K562 (cell line): ENCODE data around the gene SLC17A2. TPM values are rescaled to one million over a fixed set of nuclear protein-coding genes. Genes with fewer than 3 reads are reported as not detected.

Experiments used
- BHLHE40 ChIP-seq: IDR thresholded peaks from 2 replicates; pipeline ENCODE4 v1.6.1; 2011; ENCODE audit warnings: low read length, improper control_type of control experiment
- E2F3 ChIP-seq: fragments of 250-450 bp; sonication (Bioruptor Pico); IDR thresholded peaks from 2 replicates; pipeline ENCODE4 v1.4.0; 2020; ENCODE audit warnings: mild to moderate bottlenecking
- HEY1 ChIP-seq: fragments of 250-450 bp; sonication (Bioruptor Pico); IDR thresholded peaks from 2 replicates; pipeline ENCODE4 v1.5.0; 2020; ENCODE audit warnings: mild to moderate bottlenecking, moderate library complexity, borderline replicate concordance
- PHB2 ChIP-seq: fragments of 450-650 bp; IDR thresholded peaks from 2 replicates; pipeline ENCODE4 v1.6.1; 2017; ENCODE audit warnings: low read depth
- RCOR1 ChIP-seq, 2 experiments: IDR thresholded peaks; 2 replicates each; pipeline ENCODE4 v1.6.1; 2012; ENCODE audit warnings: low read depth in 2 of 2, low read length in 2 of 2, borderline replicate concordance in 1 of 2, improper control_type of control experiment in 1 of 2
- TCF7 ChIP-seq: sonication (generic); IDR thresholded peaks from 2 replicates; pipeline ENCODE4 v1.6.1; 2016; ENCODE audit warnings: antibody characterized with exemption, borderline replicate concordance
- ZNF311 ChIP-seq: fragments of 250-450 bp; sonication (Bioruptor Pico); IDR thresholded peaks from 2 replicates; pipeline ENCODE4 v1.4.0; 2020; ENCODE audit warnings: mild to moderate bottlenecking, moderate library complexity
- polyA plus RNA-seq, 8 experiments: library from polyadenylated mRNA; depleted of rRNA in 4 of 8; stranded (reverse) in 5 of 8; unstranded in 3 of 8; fragments of >200 nt; fragmentation: Nextera tagmentation in 2 of 8; fragmentation: Illumina TruSeq in 1 of 8; extraction: Ambion mirVana in 2 of 8; extraction: Trizol in 1 of 8; gene quantifications; 2 replicates each; pipeline versions ENCODE4 v1.2.1 to v1.2.3, GENCODE V29; 2011 to 2014; ENCODE audit warnings: inconsistent platforms in 1 of 8, missing spikeins in 1 of 8
- total RNA-seq, 7 experiments: library from RNA; depleted of rRNA in 6 of 7; stranded (reverse); fragments of >200 nt in 6 of 7; fragmentation: Illumina TruSeq in 2 of 7; extraction: Trizol in 2 of 7; gene quantifications; 2 replicates each; pipeline versions ENCODE4 v1.2.1 to v1.2.3, GENCODE V29; 2011 to 2021; ENCODE audit warnings: low replicate concordance in 1 of 7
- TF ChIP-seq, protein P1 (sequence below): sonication (generic); formaldehyde crosslinking; IDR thresholded peaks from 2 replicates; pipeline ENCODE4 v1.8.0; 2022; ENCODE audit warnings: missing genetic modification reagents, mild to moderate bottlenecking, moderate library complexity, borderline replicate concordance
- TF ChIP-seq, protein P2 (sequence below): fragments of 250-450 bp; sonication (Bioruptor Pico); IDR thresholded peaks from 2 replicates; pipeline ENCODE4 v1.4.0; 2020; ENCODE audit warnings: mild to moderate bottlenecking, moderate library complexity, borderline replicate concordance
- TF ChIP-seq, protein P3 (sequence below): fragments of 250-450 bp; sonication (Bioruptor Pico); IDR thresholded peaks from 2 replicates; pipeline ENCODE4 v1.8.0; 2022; ENCODE audit warnings: inconsistent platforms, mild to moderate bottlenecking, moderate library complexity, borderline replicate concordance

The SLC17A2 gene
- total and polyA plus RNA-seq, 9 of the 15 experiments (the other 6 are each of a cell fraction or from before 2014, with no cell fraction given): not detected

DNA sequence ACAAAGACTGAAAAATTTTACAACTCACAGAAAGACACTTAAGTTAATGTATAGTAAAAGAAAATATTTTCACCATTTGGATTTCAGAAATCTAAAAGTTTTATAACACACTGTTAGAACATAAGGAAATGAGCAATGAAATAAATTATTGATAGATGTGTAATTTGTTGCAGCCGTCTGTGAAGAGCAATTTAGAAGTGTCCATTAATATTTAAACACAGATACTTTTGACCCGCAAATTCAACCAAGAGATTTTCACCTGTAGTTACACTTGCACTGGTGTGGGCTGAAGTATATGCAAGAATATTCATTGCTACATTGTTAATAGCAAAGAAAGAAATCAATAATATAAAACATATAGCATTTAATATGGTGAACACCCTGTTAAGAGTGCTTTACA is 41.9 kb downstream of the SLC17A2 start (continued):
- TF ChIP-seq ZNF311: no peak
- TF ChIP-seq TCF7: no peak
- TF ChIP-seq, protein P1, sequence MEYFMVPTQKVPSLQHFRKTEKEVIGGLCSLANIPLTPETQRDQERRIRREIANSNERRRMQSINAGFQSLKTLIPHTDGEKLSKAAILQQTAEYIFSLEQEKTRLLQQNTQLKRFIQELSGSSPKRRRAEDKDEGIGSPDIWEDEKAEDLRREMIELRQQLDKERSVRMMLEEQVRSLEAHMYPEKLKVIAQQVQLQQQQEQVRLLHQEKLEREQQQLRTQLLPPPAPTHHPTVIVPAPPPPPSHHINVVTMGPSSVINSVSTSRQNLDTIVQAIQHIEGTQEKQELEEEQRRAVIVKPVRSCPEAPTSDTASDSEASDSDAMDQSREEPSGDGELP (CRISPR knock-in tag): no peak
- no peak for TF ChIP-seq PHB2
- no peak for TF ChIP-seq E2F3 (CRISPR knock-in tag)
- TF ChIP-seq, protein P2, sequence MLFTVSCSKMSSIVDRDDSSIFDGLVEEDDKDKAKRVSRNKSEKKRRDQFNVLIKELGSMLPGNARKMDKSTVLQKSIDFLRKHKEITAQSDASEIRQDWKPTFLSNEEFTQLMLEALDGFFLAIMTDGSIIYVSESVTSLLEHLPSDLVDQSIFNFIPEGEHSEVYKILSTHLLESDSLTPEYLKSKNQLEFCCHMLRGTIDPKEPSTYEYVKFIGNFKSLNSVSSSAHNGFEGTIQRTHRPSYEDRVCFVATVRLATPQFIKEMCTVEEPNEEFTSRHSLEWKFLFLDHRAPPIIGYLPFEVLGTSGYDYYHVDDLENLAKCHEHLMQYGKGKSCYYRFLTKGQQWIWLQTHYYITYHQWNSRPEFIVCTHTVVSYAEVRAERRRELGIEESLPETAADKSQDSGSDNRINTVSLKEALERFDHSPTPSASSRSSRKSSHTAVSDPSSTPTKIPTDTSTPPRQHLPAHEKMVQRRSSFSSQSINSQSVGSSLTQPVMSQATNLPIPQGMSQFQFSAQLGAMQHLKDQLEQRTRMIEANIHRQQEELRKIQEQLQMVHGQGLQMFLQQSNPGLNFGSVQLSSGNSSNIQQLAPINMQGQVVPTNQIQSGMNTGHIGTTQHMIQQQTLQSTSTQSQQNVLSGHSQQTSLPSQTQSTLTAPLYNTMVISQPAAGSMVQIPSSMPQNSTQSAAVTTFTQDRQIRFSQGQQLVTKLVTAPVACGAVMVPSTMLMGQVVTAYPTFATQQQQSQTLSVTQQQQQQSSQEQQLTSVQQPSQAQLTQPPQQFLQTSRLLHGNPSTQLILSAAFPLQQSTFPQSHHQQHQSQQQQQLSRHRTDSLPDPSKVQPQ (CRISPR knock-in tag): no peak
- TF ChIP-seq, protein P3, sequence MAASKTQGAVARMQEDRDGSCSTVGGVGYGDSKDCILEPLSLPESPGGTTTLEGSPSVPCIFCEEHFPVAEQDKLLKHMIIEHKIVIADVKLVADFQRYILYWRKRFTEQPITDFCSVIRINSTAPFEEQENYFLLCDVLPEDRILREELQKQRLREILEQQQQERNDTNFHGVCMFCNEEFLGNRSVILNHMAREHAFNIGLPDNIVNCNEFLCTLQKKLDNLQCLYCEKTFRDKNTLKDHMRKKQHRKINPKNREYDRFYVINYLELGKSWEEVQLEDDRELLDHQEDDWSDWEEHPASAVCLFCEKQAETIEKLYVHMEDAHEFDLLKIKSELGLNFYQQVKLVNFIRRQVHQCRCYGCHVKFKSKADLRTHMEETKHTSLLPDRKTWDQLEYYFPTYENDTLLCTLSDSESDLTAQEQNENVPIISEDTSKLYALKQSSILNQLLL (CRISPR knock-in tag): no peak
- TF ChIP-seq RCOR1 (IDR thresholded peaks at IDR 0.05; ENCODE audit: borderline replicate concordance in 1 of 2, low read depth in 2 of 2, low read length in 2 of 2): no peak
- no peak for TF ChIP-seq BHLHE40
- no peak for TF ChIP-seq HEY1
